Inferior parietal cortex (tissue), 1 donor: Measurements from ENCODE around the gene FAM222A.

Experiments used
- DNase-seq: peaks from one replicate; pipeline ENCODE4 v3.0.0-alpha.2; 2016; ENCODE audit errors: extremely low spot score

Gene FAM222A

GRCh38 chr12:109758426-109759420, 45.1 kb downstream of the FAM222A start:
- DNase-seq: no peak

- no peak for DNase-seq
These were observed 46.0 kb downstream of the FAM222A start for GRCh38 chr12:109759595-109759994.

- no peak for DNase-seq
These were observed 46.7 kb downstream of the FAM222A start for GRCh38 chr12:109760031-109760929.

GRCh38 chr12:109760930-109761921, 47.6 kb downstream of the FAM222A start:
- no peak for DNase-seq

- DNase-seq: no peak
These were observed 48.5 kb downstream of the FAM222A start for GRCh38 chr12:109762071-109762672.

- no peak for DNase-seq
These were observed 49.1 kb downstream of the FAM222A start for GRCh38 chr12:109762673-109763191.

- DNase-seq: no peak
These were observed 49.7 kb downstream of the FAM222A start for GRCh38 chr12:109763201-109763841.

- no peak for DNase-seq
These were observed 50.5 kb downstream of the FAM222A start for GRCh38 chr12:109764123-109764522.

GRCh38 chr12:109764776-109765445, 51.3 kb downstream of the FAM222A start:
- DNase-seq: no peak

- DNase-seq: no peak
These were observed 51.8 kb downstream of the FAM222A start for GRCh38 chr12:109765446-109765810.

- DNase-seq: no peak
These were observed 52.7 kb downstream of the FAM222A start for GRCh38 chr12:109766251-109766778.

- DNase-seq: no peak
These were observed 53.8 kb downstream of the FAM222A start for GRCh38 chr12:109767456-109767855.

GRCh38 chr12:109767991-109768900, 54.6 kb downstream of the FAM222A start:
- no peak for DNase-seq

- DNase-seq: no peak
These were observed 55.5 kb downstream of the FAM222A start for GRCh38 chr12:109768901-109769670.

GRCh38 chr12:109770104-109770860, 56.7 kb downstream of the FAM222A start:
- peak; percentile 39 for DNase-seq

- no peak for DNase-seq
These were observed 57.4 kb downstream of the FAM222A start for GRCh38 chr12:109770861-109771670.
